ENCODE results near the gene ETNK2. TPM values are rescaled to one million over a fixed set of nuclear protein-coding genes. Genes with fewer than 3 reads are reported as not detected.
A peak's percentile ranks its signal among the peaks of the same experiment; 100 is the strongest.

Gene ETNK2
- total RNA-seq, 2 experiments from 2014 or later = 0.75 to 1.5 TPM

GRCh38 chr1:204131978-204132377 lies 19.9 kb downstream of the ETNK2 start:
- Mint-ChIP-seq H3K27ac (no peak overlapping the region), H3K9me3 (no peaks in the 10 kb centered on the region), H3K27me3 (peaks cover 2% of the 10 kb centered on the region), H3K4me3 (no peak overlapping the region), H3K4me1 (peaks cover 1% of the 10 kb centered on the region), H3K36me3 (no peaks in the 10 kb centered on the region)
- ATAC-seq (ENCODE audit: low read depth) = no peak
- POLR2A ChIA-PET = no interaction called here
- no peak for DNase-seq

- H3K4me3 Mint-ChIP-seq = no peak overlapping the region
- peaks cover 1% of the 10 kb centered on the region for H3K4me1 Mint-ChIP-seq
- no peaks in the 10 kb centered on the region for H3K9me3 Mint-ChIP-seq
- no peaks in the 10 kb centered on the region for H3K36me3 Mint-ChIP-seq
- H3K27me3 Mint-ChIP-seq = peaks cover 2% of the 10 kb centered on the region
- no peak overlapping the region for H3K27ac Mint-ChIP-seq
- ATAC-seq (ENCODE audit: low read depth) (no peak), DNase-seq (no peak)
- POLR2A ChIA-PET = no interaction called here
These were observed 20.6 kb downstream of the ETNK2 start for GRCh38 chr1:204130981-204131892.

- no peaks in the 10 kb centered on the region for H3K36me3 Mint-ChIP-seq
- H3K27me3 Mint-ChIP-seq = peaks cover 2% of the 10 kb centered on the region
- no peak overlapping the region for H3K27ac Mint-ChIP-seq
- POLR2A ChIA-PET = no interaction called here
- DNase-seq = no peak
- no peaks in the 10 kb centered on the region for H3K9me3 Mint-ChIP-seq
- ATAC-seq (ENCODE audit: low read depth) = no peak
- H3K4me1 Mint-ChIP-seq = peaks cover 1% of the 10 kb centered on the region
- no peak overlapping the region for H3K4me3 Mint-ChIP-seq
These were observed 21.7 kb downstream of the ETNK2 start for GRCh38 chr1:204130178-204130577.

GRCh38 chr1:204128964-204129896 lies 22.6 kb downstream of the ETNK2 start:
- POLR2A ChIA-PET = interaction anchor here (0.9 to 1.3 kb wide), 2 partner anchors 258 to 271 kb away, joined by 4 to 5 read pairs; no protein-coding TSS in a partner anchor
- no peak overlapping the region for H3K4me3 Mint-ChIP-seq
- no peak overlapping the region for H3K27ac Mint-ChIP-seq
- peaks cover 2% of the 10 kb centered on the region for H3K27me3 Mint-ChIP-seq
- no peaks in the 10 kb centered on the region for H3K9me3 Mint-ChIP-seq
- peaks cover 1% of the 10 kb centered on the region for H3K4me1 Mint-ChIP-seq
- no peaks in the 10 kb centered on the region for H3K36me3 Mint-ChIP-seq
- DNase-seq = peak; percentile 75
- ATAC-seq (ENCODE audit: low read depth) = peak; percentile 90

GRCh38 chr1:204128464-204128963 lies 23.3 kb downstream of the ETNK2 start:
- POLR2A ChIA-PET = interaction anchor here (0.9 to 1.3 kb wide), 2 partner anchors 257 to 270 kb away, joined by 4 to 5 read pairs; no protein-coding TSS in a partner anchor
- ATAC-seq (ENCODE audit: low read depth) = peak; percentile 35
- Mint-ChIP-seq H3K9me3 (no peaks in the 10 kb centered on the region), H3K27ac (no peak overlapping the region), H3K36me3 (no peaks in the 10 kb centered on the region), H3K27me3 (peaks cover 2% of the 10 kb centered on the region), H3K4me3 (no peak overlapping the region), H3K4me1 (peaks cover 1% of the 10 kb centered on the region)
- DNase-seq = no peak

- no peaks in the 10 kb centered on the region for H3K36me3 Mint-ChIP-seq
- ATAC-seq (ENCODE audit: low read depth) (no peak), DNase-seq (no peak)
- POLR2A ChIA-PET = no interaction called here
- no peak overlapping the region for H3K27ac Mint-ChIP-seq
- no peak overlapping the region for H3K4me3 Mint-ChIP-seq
- peaks cover 1% of the 10 kb centered on the region for H3K4me1 Mint-ChIP-seq
- peaks cover 2% of the 10 kb centered on the region for H3K27me3 Mint-ChIP-seq
- no peaks in the 10 kb centered on the region for H3K9me3 Mint-ChIP-seq
These were observed 24.1 kb downstream of the ETNK2 start for GRCh38 chr1:204127597-204128242.

- Mint-ChIP-seq H3K27ac (no peak overlapping the region), H3K27me3 (peaks cover 2% of the 10 kb centered on the region), H3K36me3 (no peaks in the 10 kb centered on the region), H3K4me1 (peaks cover 1% of the 10 kb centered on the region), H3K9me3 (no peaks in the 10 kb centered on the region), H3K4me3 (no peak overlapping the region)
- POLR2A ChIA-PET = no interaction called here
- no peak for DNase-seq
- no peak for ATAC-seq (ENCODE audit: low read depth)
These were observed 24.9 kb downstream of the ETNK2 start for GRCh38 chr1:204126956-204127355.

GRCh38 chr1:204126386-204126785 lies 25.5 kb downstream of the ETNK2 start:
- peaks cover 1% of the 10 kb centered on the region for H3K4me1 Mint-ChIP-seq
- POLR2A ChIA-PET = no interaction called here
- no peak for ATAC-seq (ENCODE audit: low read depth)
- DNase-seq = no peak
- H3K4me3 Mint-ChIP-seq = no peak overlapping the region
- no peak overlapping the region for H3K27ac Mint-ChIP-seq
- no peaks in the 10 kb centered on the region for H3K36me3 Mint-ChIP-seq
- H3K9me3 Mint-ChIP-seq = no peaks in the 10 kb centered on the region
- peaks cover 2% of the 10 kb centered on the region for H3K27me3 Mint-ChIP-seq

GRCh38 chr1:204125759-204126351 lies 26.0 kb downstream of the ETNK2 start:
- Mint-ChIP-seq H3K9me3 (no peaks in the 10 kb centered on the region), H3K4me1 (peaks cover 1% of the 10 kb centered on the region), H3K27ac (no peak overlapping the region), H3K27me3 (peaks cover 2% of the 10 kb centered on the region), H3K4me3 (no peak overlapping the region), H3K36me3 (no peaks in the 10 kb centered on the region)
- POLR2A ChIA-PET = no interaction called here
- ATAC-seq (ENCODE audit: low read depth) (no peak), DNase-seq (no peak)

GRCh38 chr1:204124639-204125038 lies 27.2 kb downstream of the ETNK2 start:
- no peak for ATAC-seq (ENCODE audit: low read depth)
- Mint-ChIP-seq H3K27ac (no peak overlapping the region), H3K36me3 (no peaks in the 10 kb centered on the region), H3K9me3 (no peaks in the 10 kb centered on the region), H3K4me1 (peaks cover 1% of the 10 kb centered on the region), H3K4me3 (no peak overlapping the region), H3K27me3 (peaks cover 2% of the 10 kb centered on the region)
- POLR2A ChIA-PET = no interaction called here
- DNase-seq = no peak

- H3K27me3 Mint-ChIP-seq = peaks cover 2% of the 10 kb centered on the region
- H3K9me3 Mint-ChIP-seq = no peaks in the 10 kb centered on the region
- ATAC-seq (ENCODE audit: low read depth) (no peak), DNase-seq (no peak)
- no peak overlapping the region for H3K4me3 Mint-ChIP-seq
- H3K36me3 Mint-ChIP-seq = no peaks in the 10 kb centered on the region
- H3K27ac Mint-ChIP-seq = no peak overlapping the region
- POLR2A ChIA-PET = no interaction called here
- no peaks in the 10 kb centered on the region for H3K4me1 Mint-ChIP-seq
These were observed 28.5 kb downstream of the ETNK2 start for GRCh38 chr1:204123376-204123775.

- Mint-ChIP-seq H3K27ac (no peak overlapping the region), H3K27me3 (no peaks in the 10 kb centered on the region), H3K4me1 (no peaks in the 10 kb centered on the region), H3K9me3 (no peaks in the 10 kb centered on the region), H3K36me3 (no peaks in the 10 kb centered on the region), H3K4me3 (no peak overlapping the region)
- ATAC-seq (ENCODE audit: low read depth) (no peak), DNase-seq (no peak)
- POLR2A ChIA-PET = no interaction called here
These were observed 29.8 kb downstream of the ETNK2 start for GRCh38 chr1:204121840-204122555.

All from activated naive CD8-positive, alpha-beta T cell treated with anti-CD3 and anti-CD28 coated beads, Interleukin-2, amount 10 ng/mL, durations not matched to agents 7 days and 5 days (primary cell).